Endodermal cell (in vitro differentiated cells): ENCODE results near the gene GRAP2. TPM values are rescaled to one million over a fixed set of nuclear protein-coding genes. Genes with fewer than 3 reads are reported as not detected.

Source experiments
- DNase-seq: peaks from one replicate; pipeline ENCODE4 v3.0.0-alpha.2; 2017
- H3K27ac ChIP-seq: 2 replicates; pipeline ENCODE4 v1.5.1; 2013; ENCODE audit warnings: mild to moderate bottlenecking, low read depth, low read length, moderate library complexity
- H3K27me3 ChIP-seq: 2 replicates; pipeline ENCODE4 v1.6.1; 2013; ENCODE audit warnings: mild to moderate bottlenecking, low read length, moderate library complexity; ENCODE audit not compliant: insufficient read depth, control insufficient read depth, poor library complexity, severe bottlenecking
- H3K36me3 ChIP-seq: 2 replicates; pipeline ENCODE4 v1.7.0; 2013; ENCODE audit warnings: mild to moderate bottlenecking, low read length, moderate library complexity; ENCODE audit not compliant: control insufficient read depth, insufficient read depth
- H3K4me1 ChIP-seq: one replicate; pipeline ENCODE4 v1.7.0; 2013; ENCODE audit warnings: low read length; ENCODE audit not compliant: control insufficient read depth, insufficient read depth
- H3K4me3 ChIP-seq: 2 replicates; pipeline ENCODE4 v1.5.1; 2013; ENCODE audit warnings: mild to moderate bottlenecking, low read length, moderate library complexity
- H3K9ac ChIP-seq: 2 replicates; pipeline ENCODE4 v1.6.1; 2013; ENCODE audit warnings: mild to moderate bottlenecking, low read length, moderate library complexity; ENCODE audit not compliant: poor library complexity, severe bottlenecking; ENCODE audit errors: extremely low read depth
- H3K9me3 ChIP-seq: 2 replicates; pipeline ENCODE4 v1.6.1; 2013; ENCODE audit warnings: mild to moderate bottlenecking, low read length, moderate library complexity; ENCODE audit not compliant: control insufficient read depth
- H3K27ac Mint-ChIP-seq: 2 replicates; pipeline ENCODE4 v1.8.0; 2020; ENCODE audit warnings: mixed read lengths
- H3K27me3 Mint-ChIP-seq: 2 replicates; pipeline ENCODE4 v1.8.0; 2021; ENCODE audit warnings: mild to moderate bottlenecking, mixed read lengths; ENCODE audit not compliant: insufficient read depth
- H3K36me3 Mint-ChIP-seq: 2 replicates; pipeline ENCODE4 v1.8.0; 2020; ENCODE audit warnings: low read depth, mixed read lengths
- H3K4me1 Mint-ChIP-seq: 2 replicates; pipeline ENCODE4 v1.8.0; 2020; ENCODE audit warnings: mixed read lengths
- H3K4me3 Mint-ChIP-seq: 2 replicates; pipeline ENCODE4 v1.8.0; 2020; ENCODE audit warnings: mild to moderate bottlenecking, moderate library complexity, mixed read lengths
- H3K9me3 Mint-ChIP-seq: 2 replicates; pipeline ENCODE4 v1.8.0; 2020; ENCODE audit warnings: mild to moderate bottlenecking, mixed read lengths
- CTCF ChIP-seq: fragments of 200-600 bp; sonication (generic); conservative IDR thresholded peaks from 2 replicates; pipeline ENCODE4 v1.5.0; 2021; ENCODE audit warnings: antibody characterized with exemption, mild to moderate bottlenecking
- WGBS, 2 experiments: methylation state at CpG; one replicate each; pipeline versions ENCODE4 v1.1.5 to v1.1.7; 2013; ENCODE audit warnings: missing lambda C conversion rate in 2 of 2, mixed read lengths in 1 of 2; ENCODE audit not compliant: insufficient coverage in 1 of 2, insufficient read length in 1 of 2; 5-methylcytosine and 5-hydroxymethylcytosine counted together
- total RNA-seq, 2 donors: library from RNA; stranded (reverse); fragmentation: NEBNext Ultra II Directional in 1 of 2; extraction: Animal tissue kit (Norgen Biotek cat#: 25700) in 1 of 2; gene quantifications; 2 replicates in 1 of 2; 3 replicates in 1 of 2; pipeline ENCODE4 v1.2.1, GENCODE V29; 2021

Gene GRAP2
- total RNA-seq, 2 donors from 2014 or later, result 0.11 to 0.92 TPM

GRCh38 chr22:39931251-39931650 lies 30.4 kb downstream of the GRAP2 start:
- no peak overlapping the region for H3K9ac ChIP-seq
- Mint-ChIP-seq H3K27ac (no peak overlapping the region), H3K4me1 (peaks cover 37% of the 10 kb centered on the region), H3K27me3 (no peaks in the 10 kb centered on the region), H3K36me3 (no peaks in the 10 kb centered on the region), H3K9me3 (no peaks in the 10 kb centered on the region), H3K4me3 (no peak overlapping the region)
- no peak overlapping the region for H3K27ac ChIP-seq
- H3K4me1 ChIP-seq, result peaks cover 10% of the 10 kb centered on the region
- DNase-seq, result no peak
- TF ChIP-seq CTCF, result no peak
- no peaks in the 10 kb centered on the region for H3K27me3 ChIP-seq
- WGBS, 2 experiments, result 83 to 90% methylated on average over 2 of the region's 2 CpGs
- H3K4me3 ChIP-seq, result no peak overlapping the region
- no peaks in the 10 kb centered on the region for H3K9me3 ChIP-seq
- H3K36me3 ChIP-seq, result no peaks in the 10 kb centered on the region

- H3K4me1 ChIP-seq, result peaks cover 10% of the 10 kb centered on the region
- Mint-ChIP-seq H3K27me3 (no peaks in the 10 kb centered on the region), H3K4me1 (peaks cover 39% of the 10 kb centered on the region), H3K9me3 (no peaks in the 10 kb centered on the region), H3K4me3 (no peak overlapping the region), H3K27ac (no peak overlapping the region), H3K36me3 (no peaks in the 10 kb centered on the region)
- no peak for DNase-seq
- H3K4me3 ChIP-seq, result no peak overlapping the region
- no peak for TF ChIP-seq CTCF
- WGBS, 2 experiments, result 88% methylated on average over 2 of the region's 2 CpGs; no CpG with 5 or more reads in 1 of the 2 experiments
- no peak overlapping the region for H3K27ac ChIP-seq
- no peaks in the 10 kb centered on the region for H3K9me3 ChIP-seq
- H3K27me3 ChIP-seq, result no peaks in the 10 kb centered on the region
- no peak overlapping the region for H3K9ac ChIP-seq
- no peaks in the 10 kb centered on the region for H3K36me3 ChIP-seq
Observed at GRCh38 chr22:39932166-39932565, 31.3 kb downstream of the GRAP2 start.

- peaks cover 36% of the 10 kb centered on the region for H3K4me1 Mint-ChIP-seq
Observed at GRCh38 chr22:39932918-39933649, 32.2 kb downstream of the GRAP2 start.

More at GRCh38 chr22:39932918-39933649, 32.2 kb downstream of the GRAP2 start:
- H3K9me3 ChIP-seq, result no peaks in the 10 kb centered on the region
- no peaks in the 10 kb centered on the region for H3K36me3 ChIP-seq
- no peak overlapping the region for H3K9ac ChIP-seq
- TF ChIP-seq CTCF, result peak; percentile 98
- Mint-ChIP-seq H3K4me3 (no peak overlapping the region), H3K27me3 (no peaks in the 10 kb centered on the region), H3K36me3 (no peaks in the 10 kb centered on the region), H3K27ac (no peak overlapping the region), H3K9me3 (no peaks in the 10 kb centered on the region)
- no peaks in the 10 kb centered on the region for H3K27me3 ChIP-seq
- H3K4me3 ChIP-seq, result no peak overlapping the region
- 66 to 77% methylated on average over 5 to 7 of the region's 7 CpGs for WGBS, 2 experiments
- H3K27ac ChIP-seq, result no peak overlapping the region
- H3K4me1 ChIP-seq, result peaks cover 8% of the 10 kb centered on the region
- DNase-seq, result peak; percentile 91
